KBM-7 (cell line): ENCODE measurements around the gene PFAS.
A peak's percentile ranks its signal among the peaks of the same experiment; 100 is the strongest.

ENCODE experiments used
- DNase-seq: peaks from one replicate; pipeline ENCODE4 v3.0.0-alpha.2; 2015
- in situ Hi-C: fragments of 300-500 bp; cut with MboI; formaldehyde crosslinking; loops from 2 replicates; pipeline ENCODE4 v1.14.3; 2020; ENCODE audit warnings: low sequenced_read_pairs, low pct_unique_long_range_greater_than_20kb, mixed read lengths

Gene PFAS

DNA sequence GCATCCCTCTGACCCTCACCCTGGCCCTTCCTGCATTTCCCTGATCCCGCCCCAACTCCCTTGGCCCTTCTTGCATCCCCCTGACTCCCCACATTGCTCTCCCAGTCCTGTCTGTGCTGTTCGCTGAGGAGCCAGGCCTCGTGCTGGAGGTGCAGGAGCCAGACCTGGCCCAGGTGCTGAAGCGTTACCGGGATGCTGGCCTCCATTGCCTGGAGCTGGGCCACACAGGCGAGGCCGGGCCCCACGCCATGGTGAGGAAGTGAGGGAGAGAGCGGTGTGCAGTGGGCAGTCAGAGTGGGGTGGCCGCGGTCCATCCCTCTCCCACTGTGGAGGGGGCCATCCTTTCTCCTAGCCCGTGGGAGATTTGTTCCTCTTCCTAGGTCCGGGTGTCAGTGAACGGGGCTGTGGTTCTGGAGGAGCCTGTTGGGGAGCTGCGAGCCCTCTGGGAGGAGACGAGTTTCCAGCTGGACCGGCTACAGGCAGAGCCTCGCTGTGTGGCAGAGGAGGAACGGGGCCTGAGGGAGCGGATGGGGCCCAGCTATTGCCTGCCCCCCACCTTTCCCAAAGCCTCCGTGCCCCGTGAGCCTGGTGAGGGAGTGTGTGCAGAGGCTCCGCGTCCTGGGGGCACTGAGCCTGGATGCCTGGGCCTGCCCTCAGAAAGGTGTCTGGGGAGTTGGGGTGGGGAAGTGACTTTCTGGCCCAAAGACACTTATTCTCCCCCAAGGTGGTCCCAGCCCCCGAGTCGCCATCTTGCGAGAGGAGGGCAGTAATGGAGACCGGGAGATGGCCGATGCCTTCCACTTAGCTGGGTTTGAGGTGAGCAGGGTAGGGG lies 17.8 kb downstream of the PFAS start:
- in situ Hi-C loops, result no loop called here
- no peak for DNase-seq

DNA sequence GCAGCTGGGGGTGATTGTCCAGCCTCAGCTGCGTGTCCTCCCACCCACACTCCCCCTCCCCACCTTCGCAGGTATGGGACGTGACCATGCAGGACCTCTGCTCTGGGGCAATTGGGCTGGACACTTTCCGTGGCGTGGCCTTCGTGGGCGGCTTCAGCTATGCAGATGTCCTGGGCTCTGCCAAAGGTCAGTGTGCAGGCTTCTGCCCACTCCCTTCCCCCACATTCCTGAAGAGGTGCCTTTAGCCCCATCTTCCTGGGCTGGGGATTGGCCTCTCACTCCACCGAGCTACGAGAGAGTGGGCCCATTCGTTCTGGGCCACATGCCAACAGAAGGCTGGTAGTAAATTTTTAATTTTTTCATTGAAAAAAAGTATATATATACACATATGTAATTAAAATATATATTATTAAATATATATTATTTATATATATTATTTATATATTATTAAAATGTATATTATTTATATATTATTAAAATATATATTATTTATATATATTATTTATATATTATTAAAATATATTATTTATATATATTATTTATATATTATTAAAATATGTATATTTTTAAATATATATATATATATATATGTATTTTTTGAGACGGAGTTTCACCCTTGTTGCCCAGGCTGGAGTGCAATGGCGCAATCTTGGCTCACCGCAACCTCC lies 18.5 kb downstream of the PFAS start:
- DNase-seq, result no peak
- in situ Hi-C loops, result no loop called here

DNA sequence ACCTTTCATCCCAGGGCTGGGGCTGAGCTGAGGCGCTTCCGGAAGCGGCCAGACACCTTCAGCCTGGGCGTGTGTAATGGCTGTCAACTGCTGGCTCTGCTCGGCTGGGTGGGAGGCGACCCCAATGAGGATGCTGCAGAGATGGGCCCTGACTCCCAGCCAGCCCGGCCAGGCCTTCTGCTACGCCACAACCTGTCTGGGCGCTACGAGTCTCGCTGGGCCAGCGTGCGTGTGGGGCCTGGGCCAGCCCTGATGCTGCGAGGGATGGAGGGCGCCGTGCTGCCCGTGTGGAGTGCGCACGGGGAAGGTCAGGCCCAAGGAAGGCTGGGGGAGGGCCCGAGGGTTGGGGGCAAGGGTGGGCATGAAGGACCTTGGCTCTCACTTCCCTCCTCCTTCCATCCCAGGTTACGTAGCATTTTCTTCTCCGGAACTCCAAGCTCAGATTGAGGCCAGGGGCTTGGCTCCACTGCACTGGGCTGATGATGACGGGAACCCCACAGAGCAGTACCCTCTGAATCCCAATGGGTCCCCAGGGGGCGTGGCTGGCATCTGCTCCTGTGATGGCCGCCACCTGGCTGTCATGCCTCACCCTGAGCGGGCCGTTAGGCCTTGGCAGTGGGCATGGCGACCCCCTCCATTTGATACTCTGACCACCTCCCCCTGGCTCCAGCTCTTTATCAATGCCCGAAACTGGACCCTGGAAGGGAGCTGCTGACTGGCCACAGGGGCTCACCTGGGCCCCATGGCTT lies 19.6 kb downstream of the PFAS start:
- in situ Hi-C loops, result no loop called here
- DNase-seq, result no peak

- DNase-seq, result no peak
- in situ Hi-C loops, result no loop called here
These were observed 23.3 kb downstream of the PFAS start for GRCh38 chr17:8272421-8272820.

- in situ Hi-C loops, result no loop called here
- DNase-seq, result no peak
These were observed 24.9 kb downstream of the PFAS start for GRCh38 chr17:8273884-8274444.

GRCh38 chr17:8274816-8275215 lies 25.7 kb downstream of the PFAS start:
- no peak for DNase-seq

GRCh38 chr17:8275421-8276290 lies 26.6 kb downstream of the PFAS start:
- in situ Hi-C loops, result no loop called here
- DNase-seq, result no peak

More at GRCh38 chr17:8274816-8275215, 25.7 kb downstream of the PFAS start:
- in situ Hi-C loops, result no loop called here

GRCh38 chr17:8277317-8277716 lies 28.2 kb downstream of the PFAS start:
- peak; percentile 33 for DNase-seq
- in situ Hi-C loops, result no loop called here

- in situ Hi-C loops, result no loop called here
- DNase-seq, result no peak
These were observed 33.3 kb downstream of the PFAS start for GRCh38 chr17:8282345-8282744.

GRCh38 chr17:8283356-8283755 lies 34.3 kb downstream of the PFAS start:
- DNase-seq, result no peak
- in situ Hi-C loops, result no loop called here

DNA sequence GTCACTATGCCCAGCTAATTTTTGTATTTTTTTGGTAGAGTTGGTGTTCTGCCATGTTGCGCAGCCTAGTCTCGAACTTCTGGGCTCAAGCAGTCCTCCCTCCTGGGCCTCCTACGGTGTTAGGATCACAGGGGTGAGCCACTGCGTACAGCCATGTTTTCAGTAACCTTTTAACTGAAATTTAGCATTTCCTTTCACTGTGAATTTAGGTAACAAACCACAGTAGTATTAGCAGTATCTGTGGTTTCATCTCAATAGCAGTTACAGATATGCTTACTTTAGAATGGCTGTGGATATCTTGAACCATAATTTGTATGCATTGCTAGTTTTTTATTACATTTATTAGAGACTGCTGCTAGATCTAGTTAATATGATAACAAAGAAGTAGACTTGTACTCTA lies 35.0 kb downstream of the PFAS start:
- in situ Hi-C loops, result no loop called here
- no peak for DNase-seq

- peak; percentile 64 for DNase-seq
- in situ Hi-C loops, result no loop called here
These were observed 36.4 kb downstream of the PFAS start for GRCh38 chr17:8285270-8286181.

- in situ Hi-C loops, result no loop called here
- no peak for DNase-seq
These were observed 38.7 kb downstream of the PFAS start for GRCh38 chr17:8287651-8288335.

- peak; percentile 90 for DNase-seq
- in situ Hi-C loops, result no loop called here
These were observed 39.4 kb downstream of the PFAS start, which contains the start of gene RANGRF for GRCh38 chr17:8288336-8289102. RANGRF (plus strand) TSS chr17:8288670; CDS start chr17:8288789, 119 bp downstream.

DNA sequence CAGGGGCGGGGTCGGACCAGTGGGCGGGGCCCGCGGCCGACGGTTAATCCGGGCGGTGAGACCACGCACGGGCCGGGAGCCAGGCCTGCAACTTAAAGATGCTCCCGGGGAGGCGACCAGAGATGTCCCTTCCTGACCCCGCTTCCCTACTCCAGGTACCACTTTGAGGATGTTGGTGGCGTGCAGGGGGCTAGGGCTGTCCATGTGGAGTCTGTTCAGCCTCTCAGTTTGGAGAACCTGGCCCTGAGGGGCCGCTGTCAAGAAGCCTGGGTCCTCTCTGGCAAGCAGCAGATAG lies 40.0 kb downstream of the PFAS start:
- in situ Hi-C loops, result no loop called here
- no peak for DNase-seq

DNA sequence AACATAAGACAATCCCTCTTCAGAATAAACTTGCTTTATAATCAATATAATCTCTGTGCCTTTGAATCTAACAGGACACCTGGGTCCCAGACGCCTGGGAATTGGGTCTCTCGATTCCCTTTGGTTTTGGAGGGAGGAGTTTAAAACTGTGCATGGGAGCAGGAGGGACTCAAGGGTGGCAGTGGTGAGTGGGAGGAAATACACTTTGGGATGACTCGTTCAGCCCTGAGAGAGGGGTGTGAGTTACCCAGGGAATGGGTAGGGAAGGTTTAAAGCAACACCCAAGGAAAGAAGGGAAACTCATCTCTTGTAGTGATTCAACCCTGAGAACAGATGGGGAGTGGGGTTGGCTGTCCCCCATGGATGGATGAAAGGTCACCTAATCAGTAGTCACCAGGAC lies 41.0 kb downstream of the PFAS start:
- DNase-seq, result no peak
- in situ Hi-C loops, result no loop called here
